Thoracic aorta (tissue), 2 donors: ENCODE data around the gene ALDH1A3. TPM values are rescaled to one million over a fixed set of nuclear protein-coding genes. Genes with fewer than 3 reads are reported as not detected.

Experiments used
- ATAC-seq: fragments of 150-250 bp; one replicate; pipeline ENCODE4 v1.8.0; 2017; ENCODE audit warnings: low read depth; ENCODE audit not compliant: insufficient number of reproducible peaks, low FRiP score
- DNase-seq: peaks from one replicate; pipeline ENCODE4 v3.0.0-alpha.2; 2020; ENCODE audit warnings: low spot score
- H3K27ac ChIP-seq, 2 donors: fragments of 200-600 bp; sonication (generic); 1 replicate in 1 of 2; 2 replicates in 1 of 2; pipeline ENCODE4 v1.5.1; 2016; ENCODE audit warnings: mild to moderate bottlenecking in 2 of 2, moderate library complexity in 2 of 2
- H3K27me3 ChIP-seq: fragments of 200-600 bp; sonication (generic); replicated peaks from 2 replicates; pipeline ENCODE4 v1.6.0; 2016; ENCODE audit warnings: mild to moderate bottlenecking; ENCODE audit not compliant: insufficient read depth
- H3K36me3 ChIP-seq: fragments of 200-600 bp; sonication (generic); one replicate; pipeline ENCODE4 v1.5.1; 2016
- H3K4me1 ChIP-seq, 2 donors: fragments of 200-600 bp; sonication (generic); 1 replicate in 1 of 2; 2 replicates in 1 of 2; pipeline versions ENCODE4 v1.5.1 to v1.6.0; 2016; ENCODE audit warnings: low read depth in 2 of 2, mild to moderate bottlenecking in 1 of 2; ENCODE audit not compliant: control insufficient read depth in 1 of 2
- H3K4me3 ChIP-seq: fragments of 200-600 bp; sonication (generic); 2 replicates; pipeline ENCODE4 v1.5.1; 2016; ENCODE audit warnings: mild to moderate bottlenecking
- H3K9me3 ChIP-seq: fragments of 200-600 bp; sonication (generic); 2 replicates; pipeline ENCODE4 v1.5.1; 2016
- CTCF ChIP-seq: fragments of 200-600 bp; sonication (generic); IDR thresholded peaks from one replicate; pipeline ENCODE4 v1.5.1; 2019; ENCODE audit warnings: antibody characterized with exemption
- total RNA-seq, 2 donors: library from RNA; depleted of rRNA; stranded (reverse); fragments of >200 nt; gene quantifications; one replicate each; pipeline versions ENCODE4 v1.1.0 to v1.2.3, GENCODE V29; 2016

The ALDH1A3 gene
- total RNA-seq, 2 donors from 2014 or later: 3.2 to 21.8 TPM

DNA sequence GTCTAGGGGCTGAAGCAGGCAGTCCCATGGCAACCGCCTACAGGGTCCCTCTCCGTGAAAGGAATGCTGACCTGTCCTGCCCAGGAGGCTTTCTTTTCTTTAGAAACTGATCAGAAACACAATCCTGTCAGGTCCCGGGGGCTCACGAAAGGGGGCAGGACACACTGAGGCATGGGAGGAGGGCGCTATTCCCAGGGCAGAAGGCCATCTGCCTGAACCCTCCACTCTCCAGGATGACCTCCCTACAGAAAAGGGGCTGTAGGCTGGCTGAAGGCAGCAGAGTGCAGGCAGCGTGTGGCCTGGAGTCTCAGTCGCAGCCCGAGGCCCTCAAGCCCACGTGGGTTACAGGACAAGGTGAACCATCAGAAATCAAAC is 21.2 kb downstream of the ALDH1A3 start:
- H3K27ac ChIP-seq: no peak overlapping the region
- ATAC-seq (no peak), DNase-seq (no peak)
- H3K9me3 ChIP-seq: no peaks in the 10 kb centered on the region
- no peaks in the 10 kb centered on the region for H3K27me3 ChIP-seq
- peaks cover 10 to 23% of the 10 kb centered on the region in 2 donors for H3K4me1 ChIP-seq
- no peak overlapping the region for H3K4me3 ChIP-seq
- TF ChIP-seq CTCF: no peak
- no peaks in the 10 kb centered on the region for H3K36me3 ChIP-seq

DNA sequence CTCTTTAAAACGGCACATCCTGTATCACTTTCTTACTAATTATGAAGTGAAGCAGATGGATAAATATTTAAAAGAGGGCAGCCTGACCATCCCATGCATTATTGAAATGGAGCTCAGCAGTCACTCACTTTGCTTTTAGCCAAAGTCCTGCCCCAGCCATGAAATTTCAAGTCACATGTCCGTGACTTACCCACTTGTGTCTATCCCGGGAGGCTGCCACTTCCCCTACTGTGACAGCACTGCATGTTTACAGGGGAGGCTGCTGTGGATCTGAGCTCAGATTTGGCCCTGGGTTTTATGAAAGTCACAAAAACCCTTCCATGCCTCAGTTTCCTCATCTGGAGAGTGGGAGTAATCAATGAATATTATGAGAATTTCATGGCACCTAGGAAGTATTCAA is 21.7 kb downstream of the ALDH1A3 start:
- no peaks in the 10 kb centered on the region for H3K36me3 ChIP-seq
- H3K9me3 ChIP-seq: no peaks in the 10 kb centered on the region
- no peak for DNase-seq
- H3K27ac ChIP-seq: no peak overlapping the region
- ATAC-seq: no peak
- TF ChIP-seq CTCF: no peak
- peaks cover 10 to 23% of the 10 kb centered on the region in 2 donors for H3K4me1 ChIP-seq
- no peaks in the 10 kb centered on the region for H3K27me3 ChIP-seq
- H3K4me3 ChIP-seq: no peak overlapping the region

GRCh38 chr15:100901702-100902435 is 22.2 kb downstream of the ALDH1A3 start:
- H3K4me3 ChIP-seq: peak overlapping the region; percentile 66
- H3K9me3 ChIP-seq: no peaks in the 10 kb centered on the region
- DNase-seq (no peak), ATAC-seq (no peak)
- peaks cover 10 to 23% of the 10 kb centered on the region in 2 donors for H3K4me1 ChIP-seq
- no peaks in the 10 kb centered on the region for H3K36me3 ChIP-seq
- peak overlapping the region; percentile 40 to 43 for H3K27ac ChIP-seq
- H3K27me3 ChIP-seq: no peaks in the 10 kb centered on the region
- no peak for TF ChIP-seq CTCF

DNA sequence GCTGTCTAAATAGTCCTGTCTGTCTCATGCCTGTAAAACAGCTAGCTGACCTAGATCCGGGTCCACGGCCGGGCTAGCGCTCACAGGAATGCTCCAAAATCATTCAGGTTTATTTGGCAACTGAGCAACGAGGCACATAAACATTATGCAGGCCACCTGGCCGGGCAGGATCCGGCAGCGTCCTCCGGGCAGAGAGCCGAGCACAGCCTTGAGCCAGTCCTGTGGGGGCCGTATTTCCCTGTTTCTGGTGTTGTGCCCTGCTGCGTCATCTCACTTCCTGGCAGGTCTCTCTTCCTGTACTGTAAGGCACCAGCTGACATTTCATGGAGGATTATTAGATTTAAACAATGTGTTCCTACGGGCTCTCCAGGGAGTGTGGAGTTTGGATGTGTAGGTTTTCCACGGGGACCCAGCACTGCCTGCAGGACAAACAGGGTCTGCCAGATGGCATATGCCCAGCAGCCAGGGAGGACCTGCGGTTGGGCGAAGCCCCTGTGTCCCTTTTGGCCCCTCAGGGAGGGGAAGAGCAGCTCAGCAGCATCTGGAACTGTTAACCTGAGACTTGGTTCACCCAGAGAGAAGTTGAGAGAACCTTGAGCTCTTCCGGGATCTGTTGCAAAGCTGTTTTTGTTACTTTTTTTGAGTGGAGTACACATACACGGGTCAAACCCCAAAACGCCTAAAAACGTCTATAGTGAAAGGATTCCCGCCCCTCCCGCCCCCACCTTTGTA is 23.0 kb downstream of the ALDH1A3 start:
- Histone ChIP-seq H3K9me3 (no peaks in the 10 kb centered on the region), H3K27me3 (no peaks in the 10 kb centered on the region), H3K36me3 (no peaks in the 10 kb centered on the region), H3K4me3 (peak overlapping the region; percentile 66), H3K4me1 (peaks cover 10 to 23% of the 10 kb centered on the region in 2 donors), H3K27ac (peak overlapping the region; percentile 40 to 43)
- no peak for TF ChIP-seq CTCF
- no peak for ATAC-seq
- DNase-seq: peak; percentile 30

DNA sequence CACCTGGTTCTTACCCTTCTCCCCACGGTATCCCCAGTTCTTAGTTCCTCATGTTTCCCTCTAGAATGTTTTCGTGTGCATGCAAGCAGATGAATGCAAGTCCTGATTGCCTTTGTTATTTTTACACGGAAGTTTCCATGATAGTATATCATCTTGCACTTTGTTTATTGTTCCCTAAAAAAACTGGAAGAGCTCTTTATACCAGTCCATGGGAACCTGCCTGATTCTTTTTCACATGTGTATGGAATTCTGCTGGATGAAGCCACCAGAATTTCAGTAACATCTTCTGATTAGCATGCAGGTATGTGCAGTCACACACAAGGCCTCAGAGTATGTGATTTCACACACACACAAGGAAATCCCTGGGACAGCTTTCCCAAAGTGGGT is 23.5 kb downstream of the ALDH1A3 start:
- H3K36me3 ChIP-seq: no peaks in the 10 kb centered on the region
- peaks cover 10 to 23% of the 10 kb centered on the region in 2 donors for H3K4me1 ChIP-seq
- H3K27ac ChIP-seq: no peak overlapping the region
- H3K9me3 ChIP-seq: no peaks in the 10 kb centered on the region
- H3K27me3 ChIP-seq: no peaks in the 10 kb centered on the region
- H3K4me3 ChIP-seq: no peak overlapping the region
- no peak for ATAC-seq
- no peak for TF ChIP-seq CTCF
- DNase-seq: no peak
